ENCODE results near the gene NLE1.

- no peak for TF ChIP-seq EZH2phosphoT487 (IDR thresholded peaks at IDR 0.05; ENCODE audit: insufficient read depth, low read depth)
- no peak for TF ChIP-seq EZH2 (IDR thresholded peaks at IDR 0.05; ENCODE audit: insufficient read depth, poor library complexity, severe bottlenecking)
These were observed 34.8 kb upstream of the NLE1 start for GRCh38 chr17:35176897-35177296.

All from GM23248 (cell line).